Progenitor cell of endocrine pancreas (in vitro differentiated cells): ENCODE measurements around the gene ARID5B. TPM values are rescaled to one million over a fixed set of nuclear protein-coding genes. Genes with fewer than 3 reads are reported as not detected.

Experiments
- DNase-seq: peaks from one replicate; pipeline ENCODE4 v3.0.0; 2021; ENCODE audit warnings: low spot score; ENCODE audit not compliant: unreplicated experiment
- H3K27ac Mint-ChIP-seq: 2 replicates; pipeline ENCODE4 v1.8.0; 2021; ENCODE audit warnings: mild to moderate bottlenecking, moderate library complexity, mixed read lengths
- H3K27me3 Mint-ChIP-seq: 2 replicates; pipeline ENCODE4 v1.8.0; 2021; ENCODE audit warnings: mixed read lengths
- H3K36me3 Mint-ChIP-seq: 2 replicates; pipeline ENCODE4 v1.8.0; 2022; ENCODE audit warnings: mixed read lengths; ENCODE audit not compliant: insufficient read depth
- H3K4me1 Mint-ChIP-seq: 2 replicates; pipeline ENCODE4 v1.8.0; 2021; ENCODE audit warnings: low read depth, mixed read lengths
- H3K4me3 Mint-ChIP-seq: 2 replicates; pipeline ENCODE4 v1.8.0; 2021; ENCODE audit warnings: low read depth, mild to moderate bottlenecking, moderate library complexity, mixed read lengths
- H3K9me3 Mint-ChIP-seq: 2 replicates; pipeline ENCODE4 v1.8.0; 2021; ENCODE audit warnings: low read depth, mixed read lengths
- total RNA-seq: library from RNA; stranded (reverse); gene quantifications from 2 replicates; pipeline ENCODE4 v1.2.1, GENCODE V29; 2021
- TF ChIP-seq, protein P1 (sequence below): fragments of 200-600 bp; sonication (generic); IDR thresholded peaks from one replicate; pipeline ENCODE4 v1.5.0; 2021; ENCODE audit warnings: antibody characterized with exemption, mild to moderate bottlenecking; ENCODE audit not compliant: unreplicated experiment

ARID5B gene
- total RNA-seq, 1 donor from 2014 or later, result 19.7 TPM

DNA sequence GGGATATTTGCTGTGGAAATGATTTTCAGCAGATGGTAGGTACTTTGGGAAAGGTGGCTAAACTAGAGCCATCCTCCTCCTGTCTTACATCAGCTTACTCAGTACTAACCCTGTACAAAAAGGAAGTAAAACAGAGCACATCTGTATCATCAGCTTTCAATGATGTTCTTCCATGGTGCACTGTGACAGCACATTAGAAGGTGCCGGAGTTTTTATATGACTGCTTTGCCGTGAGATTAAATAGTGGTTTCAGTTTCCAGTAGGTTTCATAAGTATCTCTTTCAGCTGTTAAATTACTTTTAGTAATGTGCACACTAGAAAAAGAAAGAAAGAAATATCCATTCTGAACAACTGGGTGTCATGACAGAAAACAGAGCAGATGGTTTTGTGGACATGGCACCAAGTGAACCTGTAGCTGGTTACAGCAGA lies 86.5 kb downstream of the ARID5B start:
- Mint-ChIP-seq H3K27me3 (no peaks in the 10 kb centered on the region), H3K27ac (no peak overlapping the region), H3K4me3 (no peak overlapping the region), H3K9me3 (no peaks in the 10 kb centered on the region), H3K36me3 (peaks cover 5% of the 10 kb centered on the region), H3K4me1 (peaks cover 1% of the 10 kb centered on the region)
- TF ChIP-seq, protein P1, sequence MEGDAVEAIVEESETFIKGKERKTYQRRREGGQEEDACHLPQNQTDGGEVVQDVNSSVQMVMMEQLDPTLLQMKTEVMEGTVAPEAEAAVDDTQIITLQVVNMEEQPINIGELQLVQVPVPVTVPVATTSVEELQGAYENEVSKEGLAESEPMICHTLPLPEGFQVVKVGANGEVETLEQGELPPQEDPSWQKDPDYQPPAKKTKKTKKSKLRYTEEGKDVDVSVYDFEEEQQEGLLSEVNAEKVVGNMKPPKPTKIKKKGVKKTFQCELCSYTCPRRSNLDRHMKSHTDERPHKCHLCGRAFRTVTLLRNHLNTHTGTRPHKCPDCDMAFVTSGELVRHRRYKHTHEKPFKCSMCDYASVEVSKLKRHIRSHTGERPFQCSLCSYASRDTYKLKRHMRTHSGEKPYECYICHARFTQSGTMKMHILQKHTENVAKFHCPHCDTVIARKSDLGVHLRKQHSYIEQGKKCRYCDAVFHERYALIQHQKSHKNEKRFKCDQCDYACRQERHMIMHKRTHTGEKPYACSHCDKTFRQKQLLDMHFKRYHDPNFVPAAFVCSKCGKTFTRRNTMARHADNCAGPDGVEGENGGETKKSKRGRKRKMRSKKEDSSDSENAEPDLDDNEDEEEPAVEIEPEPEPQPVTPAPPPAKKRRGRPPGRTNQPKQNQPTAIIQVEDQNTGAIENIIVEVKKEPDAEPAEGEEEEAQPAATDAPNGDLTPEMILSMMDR, result no peak
- DNase-seq, result no peak

DNA sequence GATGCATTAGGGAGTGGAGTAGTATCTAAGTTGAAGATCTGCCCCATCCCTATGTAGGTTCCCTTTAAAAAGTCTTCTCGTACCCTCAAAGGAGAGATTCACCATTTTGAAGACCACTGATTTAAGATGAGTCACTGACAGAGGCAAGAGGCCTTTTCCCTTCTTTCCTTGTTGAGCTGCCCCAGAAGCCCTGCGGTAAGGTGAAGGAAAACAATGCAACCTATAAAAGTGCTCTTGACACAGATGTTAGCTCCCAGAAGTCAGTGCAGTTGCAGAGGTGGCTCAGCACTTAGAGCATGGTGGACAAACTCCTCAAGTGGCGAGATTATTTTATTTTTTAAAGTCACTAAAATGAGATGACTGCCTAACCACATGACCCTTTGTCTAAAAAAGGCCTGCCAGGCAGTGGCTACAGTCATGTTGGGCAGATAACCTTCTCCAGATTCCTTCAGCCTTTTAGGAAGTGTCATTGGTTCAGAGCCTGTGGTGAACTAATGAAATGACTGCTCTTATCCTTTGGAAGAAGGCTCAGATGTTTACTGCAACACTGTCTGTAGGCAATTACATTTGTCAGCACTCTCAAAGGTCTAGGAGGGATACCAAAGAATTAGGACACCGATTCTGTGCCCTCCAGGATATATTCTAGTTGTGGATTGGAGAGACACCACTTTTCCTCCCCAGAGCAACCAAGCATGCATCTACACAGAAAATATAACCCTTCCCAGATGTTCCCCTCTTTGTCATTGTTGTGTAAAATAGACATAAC lies 88.7 kb downstream of the ARID5B start:
- TF ChIP-seq, protein P1, result no peak
- H3K36me3 Mint-ChIP-seq, result peaks cover 7% of the 10 kb centered on the region
- H3K4me3 Mint-ChIP-seq, result no peak overlapping the region
- no peaks in the 10 kb centered on the region for H3K9me3 Mint-ChIP-seq
- DNase-seq, result no peak
- H3K4me1 Mint-ChIP-seq, result peaks cover 7% of the 10 kb centered on the region
- no peak overlapping the region for H3K27ac Mint-ChIP-seq
- no peaks in the 10 kb centered on the region for H3K27me3 Mint-ChIP-seq

DNA sequence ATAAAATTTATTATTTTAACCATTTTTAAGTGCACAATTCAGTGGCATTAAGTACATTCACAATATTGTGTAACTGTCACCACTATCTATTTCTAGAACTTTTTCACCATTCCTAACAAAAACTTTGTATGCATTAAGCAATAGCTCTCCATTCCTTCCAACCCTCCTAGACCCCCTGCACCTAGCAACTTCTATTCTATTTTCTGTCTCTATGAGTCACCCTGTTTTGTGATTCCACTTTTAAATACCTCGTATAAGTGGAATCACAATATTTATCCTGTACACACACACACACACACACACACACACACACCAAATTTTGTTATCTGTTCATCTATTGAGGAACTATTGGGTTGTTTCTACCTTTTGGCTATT lies 89.2 kb downstream of the ARID5B start:
- H3K4me1 Mint-ChIP-seq, result peaks cover 9% of the 10 kb centered on the region
- H3K4me3 Mint-ChIP-seq, result no peak overlapping the region
- TF ChIP-seq, protein P1, result no peak
- H3K36me3 Mint-ChIP-seq, result peaks cover 7% of the 10 kb centered on the region
- no peaks in the 10 kb centered on the region for H3K9me3 Mint-ChIP-seq
- H3K27me3 Mint-ChIP-seq, result no peaks in the 10 kb centered on the region
- DNase-seq, result no peak
- H3K27ac Mint-ChIP-seq, result no peak overlapping the region

DNA sequence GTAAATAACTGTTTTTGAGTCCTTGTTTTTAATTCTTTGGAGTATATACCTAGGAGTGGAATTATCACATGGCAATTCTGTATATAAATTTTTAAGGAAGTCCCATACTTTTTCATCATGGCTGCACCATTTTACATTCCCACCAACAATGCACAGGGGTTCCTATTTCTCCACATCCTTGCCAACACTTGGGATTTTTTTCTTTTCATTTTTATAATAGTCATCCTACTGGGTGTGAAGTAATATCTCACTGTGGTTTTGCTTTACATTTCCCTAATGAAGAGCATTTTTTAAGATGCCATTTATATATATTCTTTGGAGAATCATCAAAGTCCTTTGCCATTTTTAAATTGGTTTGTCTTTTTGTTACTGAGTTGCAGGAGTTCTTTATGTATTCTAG lies 89.7 kb downstream of the ARID5B start:
- peaks cover 9% of the 10 kb centered on the region for H3K4me1 Mint-ChIP-seq
- peaks cover 7% of the 10 kb centered on the region for H3K36me3 Mint-ChIP-seq
- H3K4me3 Mint-ChIP-seq, result no peak overlapping the region
- H3K27me3 Mint-ChIP-seq, result no peaks in the 10 kb centered on the region
- TF ChIP-seq, protein P1, result no peak
- no peak overlapping the region for H3K27ac Mint-ChIP-seq
- DNase-seq, result no peak
- H3K9me3 Mint-ChIP-seq, result no peaks in the 10 kb centered on the region

DNA sequence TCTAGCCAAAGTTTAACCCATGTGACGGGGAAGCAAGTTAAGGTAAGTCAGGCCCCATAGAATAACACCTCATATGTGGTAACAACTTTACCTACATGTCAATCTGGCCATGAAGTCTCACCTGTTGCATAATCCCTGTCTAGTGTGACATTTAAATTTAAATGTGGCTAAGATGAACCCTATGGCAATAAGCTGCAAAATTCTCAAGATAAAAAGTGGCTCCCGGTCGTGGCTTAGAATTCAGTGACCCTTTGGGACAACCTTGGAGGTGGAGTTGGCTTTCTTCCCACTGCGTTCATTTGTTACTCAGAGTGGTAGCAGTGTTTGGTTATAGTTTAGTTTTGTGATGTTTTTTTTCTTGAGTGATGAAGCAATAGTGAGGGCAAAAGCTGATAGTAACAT lies 90.6 kb downstream of the ARID5B start:
- DNase-seq, result no peak
- peaks cover 9% of the 10 kb centered on the region for H3K4me1 Mint-ChIP-seq
- H3K36me3 Mint-ChIP-seq, result peaks cover 7% of the 10 kb centered on the region
- H3K27me3 Mint-ChIP-seq, result no peaks in the 10 kb centered on the region
- H3K9me3 Mint-ChIP-seq, result no peaks in the 10 kb centered on the region
- H3K27ac Mint-ChIP-seq, result no peak overlapping the region
- H3K4me3 Mint-ChIP-seq, result no peak overlapping the region
- TF ChIP-seq, protein P1, result no peak
